WTC11 (cell line): ENCODE results near the gene CHERP. TPM values are rescaled to one million over a fixed set of nuclear protein-coding genes. Genes with fewer than 3 reads are reported as not detected.

Source experiments
- ATAC-seq: fragments of 200-7000 bp; cut with Tn5 transposase; 2 replicates; pipeline ENCODE4 v1.10.0; 2021; ENCODE audit warnings: mild to moderate bottlenecking, moderate library complexity
- CTCF ChIA-PET: fragments of 300-600 bp; sonication (Branson Sonifier 250); formaldehyde crosslinking; loops from one replicate; lab custom pipeline; 2021; ENCODE audit warnings: antibody characterized with exemption; lab: Charles Lee
- POLR2A ChIA-PET: fragments of 350-600 bp; sonication (Branson Sonifier 250); formaldehyde crosslinking; loops from one replicate; lab custom pipeline; 2021; ENCODE audit warnings: antibody characterized with exemption; lab: Charles Lee
- DNase-seq: peaks from one replicate; pipeline ENCODE4 v3.0.0; 2021; ENCODE audit warnings: low spot score
- H3K27ac Mint-ChIP-seq: 2 replicates; pipeline ENCODE4 v1.8.0; 2021; ENCODE audit warnings: mixed read lengths
- H3K27me3 Mint-ChIP-seq: 2 replicates; pipeline ENCODE4 v1.8.0; 2021; ENCODE audit warnings: low read depth, mild to moderate bottlenecking, moderate library complexity, mixed read lengths
- H3K36me3 Mint-ChIP-seq: 2 replicates; pipeline ENCODE4 v1.8.0; 2021; ENCODE audit warnings: mixed read lengths
- H3K4me1 Mint-ChIP-seq: 2 replicates; pipeline ENCODE4 v1.8.0; 2022; ENCODE audit warnings: mixed read lengths
- H3K4me3 Mint-ChIP-seq: 2 replicates; pipeline ENCODE4 v1.8.0; 2021; ENCODE audit warnings: mild to moderate bottlenecking, moderate library complexity, mixed read lengths
- H3K9me3 Mint-ChIP-seq: 2 replicates; pipeline ENCODE4 v1.8.0; 2021; ENCODE audit warnings: mixed read lengths
- CBFB ChIP-seq: sonication (generic); formaldehyde crosslinking; IDR thresholded peaks from 2 replicates; pipeline ENCODE4 v1.8.1; 2022; ENCODE audit warnings: mild to moderate bottlenecking, low read depth, missing genetic modification reagents
- CREB1 ChIP-seq: sonication (generic); formaldehyde crosslinking; IDR thresholded peaks from 2 replicates; pipeline ENCODE4 v1.8.0; 2023; ENCODE audit warnings: mild to moderate bottlenecking, missing genetic modification reagents
- CREM ChIP-seq: sonication (generic); formaldehyde crosslinking; IDR thresholded peaks from 2 replicates; pipeline ENCODE4 v1.8.1; 2022; ENCODE audit warnings: mild to moderate bottlenecking, missing genetic modification reagents, moderate library complexity
- ELF4 ChIP-seq: sonication (generic); formaldehyde crosslinking; IDR thresholded peaks from 2 replicates; pipeline ENCODE4 v1.8.1; 2022; ENCODE audit warnings: low read depth, mild to moderate bottlenecking, moderate library complexity, missing genetic modification reagents
- EMX1 ChIP-seq: fragments of 250-450 bp; sonication (Bioruptor Pico); IDR thresholded peaks from 2 replicates; pipeline ENCODE4 v1.8.0; 2021; ENCODE audit warnings: mild to moderate bottlenecking
- ETV6 ChIP-seq: sonication (generic); formaldehyde crosslinking; IDR thresholded peaks from 2 replicates; pipeline ENCODE4 v1.8.1; 2022; ENCODE audit warnings: mild to moderate bottlenecking, missing genetic modification reagents
- FOXK1 ChIP-seq: sonication (generic); formaldehyde crosslinking; IDR thresholded peaks from 2 replicates; pipeline ENCODE4 v1.8.0; 2022; ENCODE audit warnings: mild to moderate bottlenecking, moderate library complexity, missing genetic modification reagents
- GABPB1 ChIP-seq: sonication (generic); formaldehyde crosslinking; IDR thresholded peaks from 2 replicates; pipeline ENCODE4 v1.8.1; 2023; ENCODE audit warnings: mild to moderate bottlenecking, missing genetic modification reagents
- GRHL2 ChIP-seq: fragments of 250-450 bp; sonication (Bioruptor Pico); IDR thresholded peaks from 2 replicates; pipeline ENCODE4 v1.8.0; 2022; ENCODE audit warnings: mild to moderate bottlenecking, moderate library complexity; ENCODE audit not compliant: insufficient replicate concordance, severe bottlenecking
- HMGA2 ChIP-seq: fragments of 250-450 bp; sonication (Bioruptor Pico); IDR thresholded peaks from 2 replicates; pipeline ENCODE4 v1.4.0; 2021; ENCODE audit warnings: mild to moderate bottlenecking, moderate library complexity
- NFATC4 ChIP-seq: fragments of 250-450 bp; sonication (Bioruptor Pico); IDR thresholded peaks from 2 replicates; pipeline ENCODE4 v1.9.0; 2021; ENCODE audit warnings: mild to moderate bottlenecking
- RELA ChIP-seq: sonication (generic); formaldehyde crosslinking; IDR thresholded peaks from 2 replicates; pipeline ENCODE4 v1.8.1; 2022; ENCODE audit warnings: missing genetic modification reagents, mild to moderate bottlenecking, borderline replicate concordance
- SMAD3 ChIP-seq: sonication (generic); formaldehyde crosslinking; IDR thresholded peaks from 2 replicates; pipeline ENCODE4 v1.8.0; 2022; ENCODE audit warnings: missing genetic modification reagents, mild to moderate bottlenecking, borderline replicate concordance
- SMAD4 ChIP-seq: sonication (generic); formaldehyde crosslinking; IDR thresholded peaks from 2 replicates; pipeline ENCODE4 v1.8.0; 2022; ENCODE audit warnings: mild to moderate bottlenecking, missing genetic modification reagents
- TEAD4 ChIP-seq: sonication (generic); formaldehyde crosslinking; IDR thresholded peaks from 2 replicates; pipeline ENCODE4 v1.8.0; 2022; ENCODE audit warnings: mild to moderate bottlenecking, missing genetic modification reagents
- TP53 ChIP-seq: sonication (generic); formaldehyde crosslinking; IDR thresholded peaks from 2 replicates; pipeline ENCODE4 v1.8.1; 2023; ENCODE audit warnings: mild to moderate bottlenecking, missing genetic modification reagents
- ZNF121 ChIP-seq: sonication (generic); formaldehyde crosslinking; IDR thresholded peaks from 2 replicates; pipeline ENCODE4 v1.8.0; 2023; ENCODE audit warnings: missing genetic modification reagents
- ZNF219 ChIP-seq: sonication (generic); formaldehyde crosslinking; IDR thresholded peaks from 2 replicates; pipeline ENCODE4 v1.8.0; 2023; ENCODE audit warnings: missing genetic modification reagents, mild to moderate bottlenecking, borderline replicate concordance
- ZNF396 ChIP-seq: fragments of 250-450 bp; sonication (Bioruptor Pico); IDR thresholded peaks from 2 replicates; pipeline ENCODE4 v1.8.0; 2021; ENCODE audit warnings: mild to moderate bottlenecking, moderate library complexity, borderline replicate concordance
- total RNA-seq: library from RNA; stranded (reverse); gene quantifications from 3 replicates; pipeline ENCODE4 v1.2.3, GENCODE V29; 2021
- TF ChIP-seq, protein P1 (sequence below): fragments of 250-450 bp; sonication (Bioruptor Pico); IDR thresholded peaks from 2 replicates; pipeline ENCODE4 v1.8.0; 2021; ENCODE audit warnings: mild to moderate bottlenecking
- TF ChIP-seq, protein P2 (sequence below): sonication (generic); formaldehyde crosslinking; IDR thresholded peaks from 2 replicates; pipeline ENCODE4 v1.8.0; 2023; ENCODE audit warnings: missing genetic modification reagents, mild to moderate bottlenecking, borderline replicate concordance
- TF ChIP-seq, protein P3 (sequence below): fragments of 250-450 bp; sonication (Bioruptor Pico); IDR thresholded peaks from 2 replicates; pipeline ENCODE4 v2.1.2; 2022; ENCODE audit warnings: mild to moderate bottlenecking, moderate library complexity

Gene CHERP
- total RNA-seq, 1 experiment from 2014 or later, result 98.7 TPM

DNA sequence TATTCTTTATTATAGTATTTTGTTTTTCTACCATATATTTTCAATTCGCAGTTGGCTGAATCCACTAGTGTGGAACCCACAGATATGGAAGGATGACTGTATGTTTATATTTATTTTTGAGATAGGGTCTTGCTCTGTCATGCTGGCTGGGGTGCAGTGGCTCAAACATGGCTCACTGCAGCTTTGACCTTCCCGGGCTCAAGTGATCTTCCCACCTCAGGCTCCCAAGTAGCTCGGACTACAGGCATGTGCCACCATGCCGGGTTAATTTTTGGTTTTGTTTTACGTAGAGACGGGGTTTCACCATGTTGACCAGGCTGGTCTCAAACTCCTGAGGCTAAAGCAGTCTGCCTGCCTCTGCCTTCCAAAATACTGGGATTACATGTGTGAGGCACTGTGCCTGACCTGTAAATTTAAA, 20.4 kb upstream of the CHERP start:
- ChIA-PET POLR2A (no interaction called here), CTCF (no interaction called here)
- DNase-seq (no peak), ATAC-seq (no peak)
- no peak overlapping the region for H3K27ac Mint-ChIP-seq
- H3K4me1 Mint-ChIP-seq, result no peaks in the 10 kb centered on the region
- no peaks in the 10 kb centered on the region for H3K27me3 Mint-ChIP-seq
- H3K36me3 Mint-ChIP-seq, result peaks cover 55% of the 10 kb centered on the region
- no peak for TF ChIP-seq TP53 (CRISPR knock-in tag)
- no peak for TF ChIP-seq NFATC4 (CRISPR knock-in tag)
- TF ChIP-seq ZNF396 (CRISPR knock-in tag), result no peak
- TF ChIP-seq CREB1, result no peak
- no peak for TF ChIP-seq EMX1 (CRISPR knock-in tag)
- TF ChIP-seq, protein P1, sequence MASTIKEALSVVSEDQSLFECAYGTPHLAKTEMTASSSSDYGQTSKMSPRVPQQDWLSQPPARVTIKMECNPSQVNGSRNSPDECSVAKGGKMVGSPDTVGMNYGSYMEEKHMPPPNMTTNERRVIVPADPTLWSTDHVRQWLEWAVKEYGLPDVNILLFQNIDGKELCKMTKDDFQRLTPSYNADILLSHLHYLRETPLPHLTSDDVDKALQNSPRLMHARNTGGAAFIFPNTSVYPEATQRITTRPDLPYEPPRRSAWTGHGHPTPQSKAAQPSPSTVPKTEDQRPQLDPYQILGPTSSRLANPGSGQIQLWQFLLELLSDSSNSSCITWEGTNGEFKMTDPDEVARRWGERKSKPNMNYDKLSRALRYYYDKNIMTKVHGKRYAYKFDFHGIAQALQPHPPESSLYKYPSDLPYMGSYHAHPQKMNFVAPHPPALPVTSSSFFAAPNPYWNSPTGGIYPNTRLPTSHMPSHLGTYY (CRISPR knock-in tag), result no peak
- no peak for TF ChIP-seq GABPB1 (CRISPR knock-in tag)
- H3K4me3 Mint-ChIP-seq, result no peak overlapping the region
- no peaks in the 10 kb centered on the region for H3K9me3 Mint-ChIP-seq

DNA sequence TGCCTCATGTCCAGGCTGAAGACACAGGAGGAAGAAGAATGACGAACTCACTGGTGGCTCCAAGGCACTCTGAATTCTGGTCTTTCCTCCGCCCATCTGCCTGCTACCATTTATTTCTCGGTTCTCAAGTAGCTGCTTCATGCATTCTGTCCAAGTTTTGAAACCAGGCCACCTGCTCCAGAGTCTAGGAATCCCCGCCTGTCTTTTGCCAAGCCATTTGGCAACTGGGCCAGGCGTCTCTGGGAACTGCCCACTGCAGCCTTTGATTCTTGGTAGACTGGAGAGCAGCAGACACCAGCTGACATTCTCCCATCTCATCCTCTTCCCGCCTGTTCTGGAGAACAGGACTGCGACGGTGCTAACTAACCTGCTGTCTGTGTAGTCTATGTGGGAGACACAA, 19.1 kb upstream of the CHERP start:
- TF ChIP-seq, protein P2, sequence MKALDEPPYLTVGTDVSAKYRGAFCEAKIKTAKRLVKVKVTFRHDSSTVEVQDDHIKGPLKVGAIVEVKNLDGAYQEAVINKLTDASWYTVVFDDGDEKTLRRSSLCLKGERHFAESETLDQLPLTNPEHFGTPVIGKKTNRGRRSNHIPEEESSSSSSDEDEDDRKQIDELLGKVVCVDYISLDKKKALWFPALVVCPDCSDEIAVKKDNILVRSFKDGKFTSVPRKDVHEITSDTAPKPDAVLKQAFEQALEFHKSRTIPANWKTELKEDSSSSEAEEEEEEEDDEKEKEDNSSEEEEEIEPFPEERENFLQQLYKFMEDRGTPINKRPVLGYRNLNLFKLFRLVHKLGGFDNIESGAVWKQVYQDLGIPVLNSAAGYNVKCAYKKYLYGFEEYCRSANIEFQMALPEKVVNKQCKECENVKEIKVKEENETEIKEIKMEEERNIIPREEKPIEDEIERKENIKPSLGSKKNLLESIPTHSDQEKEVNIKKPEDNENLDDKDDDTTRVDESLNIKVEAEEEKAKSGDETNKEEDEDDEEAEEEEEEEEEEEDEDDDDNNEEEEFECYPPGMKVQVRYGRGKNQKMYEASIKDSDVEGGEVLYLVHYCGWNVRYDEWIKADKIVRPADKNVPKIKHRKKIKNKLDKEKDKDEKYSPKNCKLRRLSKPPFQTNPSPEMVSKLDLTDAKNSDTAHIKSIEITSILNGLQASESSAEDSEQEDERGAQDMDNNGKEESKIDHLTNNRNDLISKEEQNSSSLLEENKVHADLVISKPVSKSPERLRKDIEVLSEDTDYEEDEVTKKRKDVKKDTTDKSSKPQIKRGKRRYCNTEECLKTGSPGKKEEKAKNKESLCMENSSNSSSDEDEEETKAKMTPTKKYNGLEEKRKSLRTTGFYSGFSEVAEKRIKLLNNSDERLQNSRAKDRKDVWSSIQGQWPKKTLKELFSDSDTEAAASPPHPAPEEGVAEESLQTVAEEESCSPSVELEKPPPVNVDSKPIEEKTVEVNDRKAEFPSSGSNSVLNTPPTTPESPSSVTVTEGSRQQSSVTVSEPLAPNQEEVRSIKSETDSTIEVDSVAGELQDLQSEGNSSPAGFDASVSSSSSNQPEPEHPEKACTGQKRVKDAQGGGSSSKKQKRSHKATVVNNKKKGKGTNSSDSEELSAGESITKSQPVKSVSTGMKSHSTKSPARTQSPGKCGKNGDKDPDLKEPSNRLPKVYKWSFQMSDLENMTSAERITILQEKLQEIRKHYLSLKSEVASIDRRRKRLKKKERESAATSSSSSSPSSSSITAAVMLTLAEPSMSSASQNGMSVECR (CRISPR knock-in tag), result no peak
- no peaks in the 10 kb centered on the region for H3K4me1 Mint-ChIP-seq
- H3K36me3 Mint-ChIP-seq, result peaks cover 52% of the 10 kb centered on the region
- no peak overlapping the region for H3K27ac Mint-ChIP-seq
- H3K27me3 Mint-ChIP-seq, result no peaks in the 10 kb centered on the region
- H3K4me3 Mint-ChIP-seq, result no peak overlapping the region
- ChIA-PET CTCF (no interaction called here), POLR2A (no interaction called here)
- no peak for ATAC-seq
- no peaks in the 10 kb centered on the region for H3K9me3 Mint-ChIP-seq
- no peak for DNase-seq

DNA sequence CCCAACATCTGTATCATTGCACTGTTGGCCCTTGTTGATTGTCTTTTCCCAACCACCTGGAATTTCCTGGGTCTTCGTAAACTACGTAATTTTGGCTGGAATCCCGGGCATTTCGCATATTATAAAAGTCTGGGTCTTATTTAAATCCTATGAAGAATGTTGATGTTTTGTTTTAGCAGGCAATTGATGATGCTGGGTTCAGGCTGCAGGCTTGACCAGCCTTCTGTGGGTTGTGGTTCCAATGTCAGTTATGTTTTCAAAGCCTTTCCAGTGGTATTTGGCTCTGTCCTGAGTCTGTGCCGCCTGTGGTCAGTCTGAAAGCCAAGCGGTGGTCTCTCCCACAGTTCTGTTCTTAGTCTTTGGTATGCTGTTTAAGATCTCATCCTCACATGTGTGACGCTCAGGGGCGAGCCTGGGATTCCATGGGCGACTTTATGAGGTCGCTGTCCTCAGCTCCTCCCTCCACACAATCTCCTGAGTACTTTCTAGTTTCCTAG, 17.6 kb upstream of the CHERP start:
- H3K27me3 Mint-ChIP-seq, result no peaks in the 10 kb centered on the region
- ATAC-seq (no peak), DNase-seq (no peak)
- 0 out of 2 replicates have a peak overlapping the region, but pooled peaks have one; percentile 49 for H3K27ac Mint-ChIP-seq
- H3K36me3 Mint-ChIP-seq, result peaks cover 55% of the 10 kb centered on the region
- no peaks in the 10 kb centered on the region for H3K9me3 Mint-ChIP-seq
- CTCF ChIA-PET, result no interaction called here
- no peak overlapping the region for H3K4me3 Mint-ChIP-seq
- POLR2A ChIA-PET, result no interaction called here
- H3K4me1 Mint-ChIP-seq, result no peaks in the 10 kb centered on the region
- TF ChIP-seq ETV6 (CRISPR knock-in tag), result no peak
- TF ChIP-seq ZNF219, result no peak
- no peak for TF ChIP-seq FOXK1 (CRISPR knock-in tag)
- TF ChIP-seq ZNF121 (CRISPR knock-in tag), result no peak
- TF ChIP-seq, protein P2 (CRISPR knock-in tag), result no peak
- no peak for TF ChIP-seq SMAD4
- no peak for TF ChIP-seq SMAD3 (CRISPR knock-in tag)
- no peak for TF ChIP-seq TP53 (CRISPR knock-in tag)
- no peak for TF ChIP-seq GRHL2 (CRISPR knock-in tag)
- TF ChIP-seq, protein P3, sequence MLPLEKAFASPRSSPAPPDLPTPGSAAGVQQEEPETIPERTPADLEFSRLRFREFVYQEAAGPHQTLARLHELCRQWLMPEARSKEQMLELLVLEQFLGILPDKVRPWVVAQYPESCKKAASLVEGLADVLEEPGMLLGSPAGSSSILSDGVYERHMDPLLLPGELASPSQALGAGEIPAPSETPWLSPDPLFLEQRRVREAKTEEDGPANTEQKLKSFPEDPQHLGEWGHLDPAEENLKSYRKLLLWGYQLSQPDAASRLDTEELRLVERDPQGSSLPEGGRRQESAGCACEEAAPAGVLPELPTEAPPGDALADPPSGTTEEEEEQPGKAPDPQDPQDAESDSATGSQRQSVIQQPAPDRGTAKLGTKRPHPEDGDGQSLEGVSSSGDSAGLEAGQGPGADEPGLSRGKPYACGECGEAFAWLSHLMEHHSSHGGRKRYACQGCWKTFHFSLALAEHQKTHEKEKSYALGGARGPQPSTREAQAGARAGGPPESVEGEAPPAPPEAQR, result no peak
- TF ChIP-seq CREM (CRISPR knock-in tag), result no peak
- no peak for TF ChIP-seq TEAD4
- no peak for TF ChIP-seq RELA (CRISPR knock-in tag)
- no peak for TF ChIP-seq HMGA2
- no peak for TF ChIP-seq ELF4 (CRISPR knock-in tag)
- no peak for TF ChIP-seq CBFB (CRISPR knock-in tag)
